HG02884 (cell line): ENCODE measurements around the gene SORD.
"Not testable (repeated sequence)": the region's sequence is repeated elsewhere in the genome, so short reads cannot be mapped to it uniquely, and the experiment has no call there.

Experiments
- ATAC-seq: cut with Tn5 transposase; IDR thresholded peaks from one replicate; pipeline ENCODE4 v1.9.1; 2021; ENCODE audit warnings: mild to moderate bottlenecking, moderate library complexity; ENCODE audit not compliant: unreplicated experiment

SORD gene

DNA sequence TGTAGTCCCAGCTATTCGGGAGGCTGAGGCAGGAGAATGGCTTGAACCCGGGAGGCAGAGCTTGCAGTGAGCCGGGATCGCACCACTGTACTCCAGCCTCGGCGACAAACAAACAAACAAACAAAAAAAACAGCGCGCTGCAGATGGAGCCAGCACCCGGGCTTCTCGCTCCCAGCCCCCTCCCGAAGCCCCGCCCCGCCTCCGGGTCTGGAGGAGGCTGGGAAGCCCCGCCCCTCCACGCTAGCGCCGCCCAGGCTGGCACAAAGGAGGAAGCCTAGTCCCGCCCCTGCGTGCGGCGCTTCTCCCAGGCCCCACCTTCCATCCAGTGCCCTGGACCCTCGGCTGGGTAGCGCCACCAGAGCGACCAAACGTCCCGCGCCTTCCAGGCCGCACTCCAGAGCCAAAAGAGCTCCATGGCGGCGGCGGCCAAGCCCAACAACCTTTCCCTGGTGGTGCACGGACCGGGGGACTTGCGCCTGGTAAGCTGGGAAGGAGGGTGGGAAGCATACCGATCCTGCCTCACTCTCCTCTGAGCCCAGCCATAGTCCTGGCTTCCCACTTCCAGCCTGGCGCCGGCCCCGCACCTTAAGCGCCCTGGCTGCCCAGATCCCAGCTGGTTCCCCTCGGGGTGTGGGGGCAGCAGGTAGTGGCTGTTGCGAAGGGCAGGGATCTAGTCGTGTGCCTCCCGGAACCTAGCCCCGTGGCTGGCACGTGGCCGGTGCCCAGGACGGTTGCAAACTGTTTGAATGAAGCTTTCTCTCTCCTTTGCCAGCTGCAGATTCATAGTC lies at the start of gene SORD:
SORD (plus strand) TSS at position 325 of the 788 bp plus-strand sequence; CDS start at position 414, 89 bp downstream.
- peak; percentile 94 for ATAC-seq

GRCh38 chr15:44976183-44976582 lies 46.8 kb upstream of the SORD start:
- not testable (repeated sequence) for ATAC-seq

DNA sequence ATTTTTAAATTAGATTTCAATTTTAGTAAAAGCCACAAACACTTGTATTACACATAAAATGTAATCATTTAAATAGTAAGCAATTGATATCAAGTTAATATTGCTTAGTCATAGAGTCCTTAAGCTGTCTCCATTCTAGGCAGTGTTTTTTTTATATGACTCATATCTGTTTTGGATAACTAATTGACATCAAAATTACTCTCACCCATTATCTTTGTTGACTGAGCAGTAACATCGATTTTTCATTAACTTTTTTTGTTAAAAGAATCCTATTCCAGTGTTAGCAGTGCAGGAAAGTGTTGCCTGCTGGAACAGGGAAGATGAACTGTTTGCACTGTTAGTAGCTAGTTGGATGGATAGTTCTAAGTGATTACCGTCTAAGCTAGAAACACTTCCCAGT lies 45.2 kb upstream of the SORD start:
- ATAC-seq, result not testable (repeated sequence)

DNA sequence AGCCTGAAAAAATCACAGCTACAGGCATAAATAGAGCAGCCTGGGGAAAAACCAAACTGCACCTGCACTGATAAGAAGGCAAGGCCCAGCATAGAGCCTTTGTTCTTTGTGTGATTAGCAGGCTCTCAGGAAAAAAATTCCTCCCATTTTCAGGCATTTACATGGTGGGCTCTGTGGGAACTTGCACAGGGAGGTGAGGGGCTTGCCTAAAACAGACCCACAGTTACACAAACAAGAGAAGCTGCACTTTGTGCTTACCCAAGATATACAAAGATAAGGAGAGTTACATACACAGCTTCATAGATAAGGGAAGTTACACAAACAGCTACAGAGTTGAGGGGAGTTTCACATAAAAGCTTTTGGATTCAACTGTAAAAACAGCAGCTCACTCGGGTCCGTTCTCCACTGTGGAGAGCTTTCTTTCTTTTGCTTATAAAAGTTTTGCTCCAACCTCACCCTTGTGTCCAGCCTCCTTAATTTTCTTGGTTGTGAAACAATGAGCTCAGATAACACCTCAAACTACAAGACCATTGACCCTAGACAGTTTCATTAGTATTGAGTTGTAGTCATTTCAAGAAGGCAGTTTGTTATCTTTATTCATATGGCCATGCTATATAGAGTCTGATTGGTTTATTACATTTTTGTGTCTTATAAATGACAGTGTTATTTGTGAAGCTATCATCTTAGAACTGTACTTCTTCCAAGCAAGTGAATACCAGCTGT lies 43.2 kb upstream of the SORD start:
- not testable (repeated sequence) for ATAC-seq

DNA sequence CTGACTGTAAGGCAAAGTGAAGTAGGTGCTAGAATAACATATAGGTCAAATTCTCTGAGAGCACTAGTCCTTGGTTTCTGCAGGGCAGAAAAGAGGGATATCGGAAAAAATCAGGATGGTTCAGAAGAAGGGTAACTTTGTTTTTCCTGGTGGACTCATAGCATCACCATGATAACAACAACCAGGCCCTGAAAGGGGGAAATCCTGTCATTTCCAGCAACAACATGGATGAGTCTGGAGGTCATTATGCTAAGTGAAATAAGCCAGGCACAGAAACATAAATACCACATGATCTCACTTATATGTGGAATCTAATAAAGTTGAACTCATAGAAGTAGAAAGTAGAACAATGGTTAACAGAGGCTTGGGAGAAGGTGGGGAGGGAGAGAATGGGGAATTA lies 38.9 kb upstream of the SORD start:
- not testable (repeated sequence) for ATAC-seq

- not testable (repeated sequence) for ATAC-seq
These were observed 36.5 kb upstream of the SORD start for GRCh38 chr15:44986346-44987055.

DNA sequence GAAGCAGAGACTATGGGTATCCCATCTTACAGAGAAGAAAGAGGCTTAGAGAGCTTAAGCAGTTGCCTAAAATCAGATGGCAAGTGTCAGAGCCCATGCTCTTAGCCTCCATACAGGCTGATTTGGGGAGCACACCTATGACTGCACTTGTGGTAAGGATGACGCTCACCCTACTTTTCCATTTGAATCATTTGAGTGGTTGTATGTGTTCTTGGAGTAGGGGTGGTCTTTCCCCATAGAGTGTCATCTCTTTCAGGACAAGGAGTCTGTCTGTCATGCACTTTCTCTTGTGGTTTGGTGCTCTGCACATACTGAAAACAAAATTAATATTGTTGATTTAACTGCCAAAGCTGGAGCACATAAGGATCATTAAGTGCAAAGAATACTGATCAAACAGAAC lies 35.3 kb upstream of the SORD start:
- ATAC-seq, result not testable (repeated sequence)

GRCh38 chr15:44988184-44988869 lies 34.7 kb upstream of the SORD start:
- not testable (repeated sequence) for ATAC-seq

GRCh38 chr15:44988870-44989219 lies 34.1 kb upstream of the SORD start:
- ATAC-seq, result not testable (repeated sequence)

GRCh38 chr15:44997632-44998031 lies 25.4 kb upstream of the SORD start:
- ATAC-seq, result not testable (repeated sequence)

DNA sequence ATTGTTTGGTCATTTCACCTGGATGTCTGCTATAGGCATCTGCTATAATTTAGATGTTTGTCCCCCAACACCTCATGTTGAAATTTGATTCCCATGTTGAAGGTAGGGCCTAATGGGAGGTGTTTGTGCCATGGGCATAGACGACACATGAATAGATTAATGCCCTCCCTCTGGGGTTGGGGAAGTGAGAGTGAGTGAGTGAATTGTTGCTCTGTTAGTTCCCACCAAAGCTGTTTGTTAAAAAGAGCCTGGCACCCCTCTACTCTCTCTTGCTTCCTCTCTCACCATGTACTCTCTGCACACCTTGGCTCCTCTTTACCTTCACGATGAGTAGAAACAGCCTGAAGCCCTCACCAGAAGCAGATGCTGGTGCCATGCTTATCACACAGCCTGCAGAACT lies 23.9 kb upstream of the SORD start:
- no peak for ATAC-seq

DNA sequence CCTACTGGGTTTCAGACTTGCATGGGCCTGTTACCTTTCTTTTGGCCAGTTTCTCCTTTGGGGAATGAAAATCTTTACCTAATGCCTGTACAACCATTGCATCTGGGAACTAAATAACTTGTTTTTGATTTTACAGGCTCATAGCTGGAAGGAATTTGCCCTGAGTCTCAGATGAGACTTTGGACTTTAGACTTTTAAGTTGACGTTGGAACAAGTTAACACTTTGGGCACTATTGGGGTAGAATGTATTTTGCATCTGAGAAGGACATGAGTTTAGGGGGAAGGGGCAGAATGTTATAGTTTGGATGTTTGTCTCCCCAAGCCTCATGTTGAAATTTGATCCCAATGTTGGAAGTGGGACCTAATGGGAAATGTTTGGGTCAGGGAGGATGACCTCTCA lies 21.8 kb upstream of the SORD start:
- ATAC-seq, result not testable (repeated sequence)

DNA sequence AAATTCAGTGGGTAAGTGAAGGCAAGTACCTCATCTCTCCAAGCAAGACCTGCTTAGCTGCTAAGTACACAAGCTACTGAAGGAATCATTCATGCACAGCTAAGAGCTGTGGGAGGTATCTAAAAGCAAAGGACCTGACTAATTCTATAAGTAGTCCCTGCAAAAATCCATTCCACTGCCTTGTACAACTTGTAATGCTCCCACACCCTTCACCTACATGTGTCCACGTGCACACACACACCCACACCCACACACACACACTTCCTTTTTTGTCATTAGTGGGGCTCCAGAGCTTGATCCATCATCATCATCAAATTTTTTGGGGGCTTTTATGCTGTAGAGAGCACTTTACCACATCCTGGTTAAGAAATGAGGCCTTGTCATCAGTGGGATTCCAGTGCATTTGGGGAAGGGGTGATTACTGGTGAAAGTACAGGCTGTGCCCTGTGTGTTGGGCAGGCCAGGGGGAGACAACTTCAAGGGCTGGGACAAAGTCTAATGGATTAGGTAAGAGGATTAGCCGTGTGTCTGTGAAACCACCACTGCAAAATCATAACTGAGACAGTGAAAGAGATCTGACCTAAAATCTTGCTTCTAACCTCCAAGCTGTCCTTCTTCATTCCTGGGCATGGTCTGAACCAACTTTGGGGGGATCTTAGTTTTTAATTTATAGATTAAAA lies 19.1 kb upstream of the SORD start:
- ATAC-seq, result peak; percentile 91

DNA sequence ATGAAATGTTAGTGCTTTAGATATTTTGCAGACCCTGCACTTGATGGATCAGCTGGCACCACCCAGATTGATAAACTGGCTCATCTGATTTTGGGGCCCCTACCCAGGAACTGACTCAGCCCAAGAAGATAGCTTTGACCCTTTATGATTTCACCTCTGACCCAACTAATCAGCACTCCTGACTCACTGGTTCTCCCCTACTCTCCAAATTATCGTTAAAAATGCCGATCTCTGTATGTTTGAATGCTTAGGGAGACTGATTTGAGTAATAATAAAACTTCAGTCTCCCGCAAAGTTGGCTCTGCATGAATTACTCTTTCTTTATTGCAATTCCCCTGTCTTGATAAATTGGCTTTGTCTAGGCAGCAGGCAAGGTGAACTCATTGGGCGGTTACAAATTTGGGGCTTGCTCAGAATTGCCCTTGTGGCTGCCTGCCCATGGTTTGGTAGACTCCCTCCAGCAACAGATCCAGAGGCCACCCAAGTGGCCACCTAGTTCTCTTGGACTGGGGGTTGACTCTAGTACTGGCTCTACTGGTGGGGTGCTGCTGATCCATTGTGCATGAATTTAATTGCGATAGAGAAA lies 18.3 kb upstream of the SORD start:
- ATAC-seq, result not testable (repeated sequence)

DNA sequence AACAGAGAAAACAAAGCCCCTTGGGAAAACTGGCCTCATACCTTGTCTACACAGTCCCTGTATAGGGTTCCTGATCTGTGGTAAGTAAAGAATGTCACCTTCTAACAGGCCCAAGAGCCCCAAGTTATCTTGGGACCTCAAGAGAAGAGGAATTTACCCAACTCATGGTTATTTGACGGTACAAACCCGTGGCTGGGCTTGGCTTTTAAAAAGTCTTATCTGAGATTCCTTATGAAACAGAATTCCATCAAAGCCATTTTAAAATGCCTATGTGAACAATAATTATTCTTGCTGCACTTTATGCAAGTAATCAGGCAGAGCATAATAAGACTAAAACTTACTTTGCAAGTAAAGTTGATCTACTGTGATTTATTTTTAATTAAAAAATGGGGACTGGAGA lies 13.9 kb upstream of the SORD start:
- ATAC-seq, result no peak

DNA sequence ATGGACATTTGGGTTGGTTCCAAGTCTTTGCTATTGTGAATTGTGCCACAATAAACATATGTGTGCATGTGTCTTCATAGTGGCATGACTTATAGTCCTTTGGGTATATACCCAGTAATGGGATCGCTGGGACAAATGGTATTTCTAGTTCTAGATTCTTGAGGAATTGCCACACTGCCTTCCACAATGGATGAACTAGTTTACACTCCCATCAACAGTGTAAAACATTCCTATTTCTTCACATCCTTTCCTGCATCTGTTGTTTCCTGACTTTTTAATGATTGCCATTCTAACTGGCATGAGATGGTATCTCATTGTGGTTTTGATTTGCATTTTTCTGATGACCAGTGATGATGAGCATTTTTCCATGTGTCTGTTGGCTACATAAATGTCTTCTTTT lies 7.9 kb upstream of the SORD start:
- ATAC-seq, result not testable (repeated sequence)

DNA sequence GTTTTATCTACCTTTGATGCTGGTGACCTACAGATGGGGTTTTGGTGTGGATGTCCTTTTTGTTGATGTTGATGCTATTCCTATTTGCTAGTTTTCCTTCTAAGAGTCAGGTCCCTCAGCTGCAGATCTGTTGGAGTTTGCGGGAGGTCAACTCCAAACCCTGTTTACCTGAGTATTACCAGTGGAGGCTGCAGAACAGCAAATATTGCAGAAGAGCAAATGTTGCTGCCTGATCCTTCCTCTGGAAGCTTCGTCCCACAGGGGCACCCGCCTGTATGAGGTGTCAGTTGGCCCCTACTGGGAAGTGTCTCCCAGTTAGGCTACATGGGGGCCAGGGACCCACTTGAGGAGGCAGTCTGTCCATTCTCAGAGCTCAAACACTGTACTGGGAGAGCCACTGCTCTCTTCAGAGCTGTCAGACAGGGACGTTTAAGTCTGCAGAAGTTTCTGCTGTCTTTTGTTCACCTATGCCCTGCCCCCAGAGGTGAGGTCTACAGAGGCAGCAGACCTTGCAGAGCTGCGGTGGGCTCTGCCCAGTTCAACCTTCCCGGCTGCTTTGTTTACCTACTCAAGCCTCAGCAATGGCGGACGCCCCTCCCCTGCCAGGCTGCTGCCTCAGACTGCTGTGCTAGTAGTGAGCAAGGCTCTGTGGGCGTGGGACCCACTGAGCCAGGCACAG lies 2.6 kb upstream of the SORD start:
- ATAC-seq, result not testable (repeated sequence)

DNA sequence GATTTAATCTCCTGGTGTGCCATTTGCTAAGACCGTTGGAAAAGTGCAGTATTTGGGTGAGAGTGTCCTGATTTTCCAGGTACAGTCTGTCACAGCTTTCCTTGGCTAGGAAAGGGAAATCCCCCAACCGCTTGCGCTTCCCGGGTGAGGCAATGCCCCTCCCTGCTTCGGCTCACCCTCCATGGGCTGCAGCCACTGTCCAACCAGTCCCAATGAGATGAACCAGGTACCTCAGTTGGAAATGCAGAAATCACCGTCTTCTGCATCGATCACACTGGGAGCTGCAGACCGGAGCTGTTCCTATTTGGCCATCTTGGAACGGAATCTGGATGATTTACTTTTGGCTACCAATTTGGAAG lies 2.1 kb upstream of the SORD start:
- not testable (repeated sequence) for ATAC-seq

GRCh38 chr15:45021348-45021747 lies 1.6 kb upstream of the SORD start:
- ATAC-seq, result no peak
